Measurements from ENCODE around the gene PTPRE.

The PTPRE gene

DNA sequence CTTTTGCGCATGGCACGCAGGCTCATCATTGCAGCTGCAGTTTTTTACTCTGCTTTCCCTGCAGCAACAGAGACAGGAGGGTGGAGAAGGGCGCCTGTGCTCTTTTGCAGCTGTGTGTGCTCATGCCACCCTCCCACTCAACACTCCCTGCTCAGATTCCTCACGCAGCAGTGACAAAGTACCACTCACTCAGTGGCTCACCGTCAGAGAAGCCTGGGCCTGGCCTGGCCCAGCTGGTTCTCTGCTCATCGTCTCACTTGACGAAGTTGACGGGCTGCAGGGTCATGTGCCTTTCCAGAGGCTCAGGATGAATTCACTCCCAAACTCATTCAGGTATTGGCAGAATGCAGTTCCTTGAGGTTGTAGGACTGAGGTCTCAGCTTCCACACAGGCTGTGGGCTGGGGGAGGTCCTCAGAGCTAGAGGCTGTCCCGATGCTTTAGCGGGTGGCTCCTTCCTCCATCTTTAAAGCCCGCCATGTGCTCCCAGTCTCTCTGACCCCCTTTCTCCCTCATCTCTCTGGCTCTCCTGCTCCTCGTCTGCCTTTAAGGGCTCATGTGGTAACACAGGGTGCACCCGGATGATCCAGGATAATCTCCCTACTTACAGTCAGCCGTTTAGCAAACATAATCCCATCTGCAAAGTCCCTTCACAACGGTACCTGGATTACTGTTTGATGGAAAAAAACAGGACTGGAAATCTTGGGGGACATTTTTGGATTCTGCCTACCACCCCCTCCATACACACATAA, 25.8 kb downstream of the PTPRE start:
- no peak for DNase-seq

GRCh38 chr10:127933271-127933670, 26.4 kb downstream of the PTPRE start:
- DNase-seq = no peak

DNA sequence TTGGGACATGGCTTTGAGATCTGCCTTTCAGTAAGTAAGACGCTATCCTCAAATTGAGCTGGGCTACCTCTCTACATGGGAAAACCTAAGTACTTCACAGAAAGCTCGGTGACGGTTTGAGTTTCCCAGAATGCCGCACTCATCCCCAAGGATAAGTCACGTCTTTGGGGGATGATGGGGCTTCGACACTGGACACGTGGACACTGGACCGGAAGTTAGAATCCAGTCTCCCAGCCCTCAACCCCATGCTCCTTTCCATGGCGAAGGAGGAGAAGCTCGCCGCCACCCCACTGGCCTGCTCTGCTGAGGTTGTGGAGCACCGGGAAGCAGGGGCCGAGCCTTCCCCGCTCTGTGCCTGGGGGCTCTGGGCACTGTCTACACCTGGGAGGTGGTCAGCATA, 27.5 kb downstream of the PTPRE start:
- DNase-seq = no peak

GRCh38 chr10:127935071-127935561, 28.2 kb downstream of the PTPRE start:
- no peak for DNase-seq

DNA sequence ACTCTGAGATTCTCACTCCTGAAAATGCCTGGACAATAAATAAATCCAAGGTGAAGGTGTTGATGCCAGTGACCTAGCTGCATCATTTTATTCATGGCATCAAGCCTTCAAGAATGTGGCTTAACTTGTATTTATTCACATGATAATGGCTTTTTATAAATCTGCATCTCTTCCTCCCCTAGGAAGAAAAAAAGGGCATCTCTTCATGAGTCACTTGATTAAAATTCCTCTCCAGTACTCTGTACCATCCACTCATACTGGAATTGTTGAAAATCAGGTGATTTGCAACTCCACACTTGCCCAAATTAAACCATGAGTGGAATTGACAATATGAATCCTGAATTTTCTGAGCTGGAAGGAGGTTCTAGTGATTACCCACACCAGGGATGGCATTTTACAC, 30.2 kb downstream of the PTPRE start:
- DNase-seq = no peak

- DNase-seq = no peak
Observed at GRCh38 chr10:127937915-127938463, 31.1 kb downstream of the PTPRE start.

DNA sequence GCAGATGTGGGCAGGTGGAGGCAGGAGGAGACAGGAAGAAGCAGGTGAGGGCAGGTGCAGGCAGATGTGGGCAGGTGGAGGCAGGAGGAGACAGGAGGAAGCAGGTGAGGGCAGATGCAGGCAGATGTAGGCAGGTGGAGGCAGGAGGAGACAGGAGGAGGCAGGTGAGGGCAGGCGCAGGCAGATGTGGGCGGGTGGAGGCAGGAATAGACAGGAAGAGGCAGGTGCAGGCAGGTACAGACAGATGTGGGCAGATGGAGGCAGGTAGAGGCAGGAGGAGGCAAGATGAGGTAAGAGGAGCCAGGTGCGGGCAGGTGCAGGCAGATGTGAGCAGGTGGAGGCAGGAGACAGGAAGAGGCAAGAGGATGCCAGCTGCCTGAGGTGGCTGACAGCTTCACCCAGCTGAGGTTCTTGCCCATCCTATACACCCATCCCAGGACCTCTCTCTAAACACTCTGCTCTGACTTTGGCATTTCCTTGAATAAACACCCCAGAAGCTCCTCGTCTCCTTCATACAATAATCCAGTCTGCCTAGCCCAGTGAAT, 33.0 kb downstream of the PTPRE start:
- DNase-seq = no peak

GRCh38 chr10:127940866-127941640, 34.1 kb downstream of the PTPRE start:
- no peak for DNase-seq

DNA sequence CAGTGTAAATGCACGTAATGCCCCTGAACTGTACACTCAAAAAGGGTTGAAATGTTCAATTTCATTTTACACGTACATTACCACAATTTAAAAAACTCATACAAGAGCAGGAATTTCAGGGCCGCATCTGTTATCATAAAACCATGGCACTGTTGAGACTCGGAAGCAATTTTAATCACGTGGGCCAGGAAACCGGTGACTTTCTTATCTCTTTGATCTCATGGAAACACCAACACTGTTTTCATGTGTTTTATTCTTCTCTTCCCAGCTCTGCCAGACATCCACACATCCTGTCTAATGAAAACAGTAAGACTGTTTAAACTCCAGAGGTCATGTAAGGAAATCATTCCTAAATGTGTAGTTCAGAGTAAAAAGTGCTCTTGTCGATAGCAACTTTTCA, 35.9 kb downstream of the PTPRE start:
- no peak for DNase-seq

GRCh38 chr10:127943336-127943910, 36.5 kb downstream of the PTPRE start:
- DNase-seq = no peak

- DNase-seq = no peak
Observed at GRCh38 chr10:127944256-127944655, 37.4 kb downstream of the PTPRE start.

GRCh38 chr10:127945341-127945758, 38.4 kb downstream of the PTPRE start:
- no peak for DNase-seq

- DNase-seq = no peak
Observed at GRCh38 chr10:127945948-127946711, 39.2 kb downstream of the PTPRE start.

DNA sequence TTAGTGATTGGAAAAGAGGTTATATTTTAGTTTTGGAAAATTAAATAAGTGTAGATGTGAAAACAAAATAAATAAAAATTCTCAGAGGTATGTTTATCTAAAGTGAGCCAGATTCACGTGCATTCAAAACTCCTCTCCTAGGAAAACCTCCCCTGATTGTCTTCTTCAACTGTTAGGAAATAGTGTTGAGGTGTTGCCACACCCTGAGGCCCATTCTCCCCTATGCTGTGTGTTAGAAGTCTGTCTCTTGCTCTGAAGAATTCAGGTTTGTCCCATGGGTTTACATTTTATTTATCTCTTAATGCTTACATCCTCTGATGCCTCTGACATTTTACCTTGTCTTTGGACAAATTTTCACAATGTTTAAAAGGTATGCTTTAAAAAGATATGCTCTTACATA, 40.3 kb downstream of the PTPRE start:
- no peak for DNase-seq

- DNase-seq = no peak
Observed at GRCh38 chr10:127948791-127949190, 41.9 kb downstream of the PTPRE start.

GRCh38 chr10:127949831-127950230, 42.9 kb downstream of the PTPRE start:
- no peak for DNase-seq

DNA sequence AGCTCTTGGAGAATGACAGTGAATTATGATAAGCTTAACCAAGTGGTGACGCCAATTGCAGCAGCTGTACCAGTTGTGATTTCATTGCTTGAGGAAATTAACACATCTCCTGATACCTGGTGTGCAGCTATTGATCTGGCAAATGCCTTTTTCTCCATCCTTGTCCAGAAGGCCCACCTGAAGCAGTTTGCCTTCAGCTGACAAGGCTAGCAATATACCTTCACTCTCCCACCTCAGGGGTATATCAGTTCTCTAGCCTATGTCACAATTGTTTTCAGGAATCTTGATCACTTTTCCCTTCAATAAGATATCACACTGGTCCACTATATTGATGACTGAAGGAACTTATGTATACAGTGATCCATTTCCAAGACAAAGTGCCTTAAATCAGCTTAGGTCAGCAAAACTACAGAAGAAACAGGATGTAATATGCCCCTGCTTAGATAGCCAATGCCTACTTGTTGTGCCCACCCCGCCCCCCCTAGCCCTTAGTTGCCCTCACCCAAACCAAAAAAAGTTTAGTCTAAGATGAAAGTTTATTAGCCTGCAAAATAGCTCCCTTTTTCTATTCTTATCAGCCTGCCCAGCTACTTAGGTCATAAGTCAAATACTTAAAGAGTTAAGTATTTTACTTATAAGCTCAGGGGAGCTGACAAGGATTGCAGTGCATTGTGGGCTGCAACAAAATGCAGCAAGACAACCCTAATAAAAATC, 45.1 kb downstream of the PTPRE start:
- no peak for DNase-seq

- no peak for DNase-seq
Observed at GRCh38 chr10:127952575-127952869, 45.6 kb downstream of the PTPRE start.

DNA sequence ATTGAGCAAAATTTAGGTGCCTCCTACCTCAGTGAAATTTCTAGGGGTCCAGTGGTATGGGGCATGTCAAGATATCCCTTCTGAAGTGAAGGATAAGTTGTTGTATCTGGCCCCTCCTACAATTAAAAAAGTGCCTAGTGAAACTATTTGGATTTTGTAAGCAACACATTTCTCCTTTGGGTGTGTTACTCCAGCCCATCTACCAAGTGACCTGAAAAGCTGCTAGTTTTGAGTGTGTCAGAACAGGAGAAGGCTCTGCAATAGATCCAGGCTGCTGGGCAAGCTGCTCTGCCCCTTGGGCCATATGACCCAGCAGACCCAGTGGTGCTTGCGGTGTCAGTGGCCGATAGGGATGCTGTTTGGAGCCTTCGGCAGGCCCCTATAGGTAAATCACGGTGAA, 46.0 kb downstream of the PTPRE start:
- DNase-seq = no peak

- no peak for DNase-seq
Observed at GRCh38 chr10:127953876-127954275, 47.0 kb downstream of the PTPRE start.

DNA sequence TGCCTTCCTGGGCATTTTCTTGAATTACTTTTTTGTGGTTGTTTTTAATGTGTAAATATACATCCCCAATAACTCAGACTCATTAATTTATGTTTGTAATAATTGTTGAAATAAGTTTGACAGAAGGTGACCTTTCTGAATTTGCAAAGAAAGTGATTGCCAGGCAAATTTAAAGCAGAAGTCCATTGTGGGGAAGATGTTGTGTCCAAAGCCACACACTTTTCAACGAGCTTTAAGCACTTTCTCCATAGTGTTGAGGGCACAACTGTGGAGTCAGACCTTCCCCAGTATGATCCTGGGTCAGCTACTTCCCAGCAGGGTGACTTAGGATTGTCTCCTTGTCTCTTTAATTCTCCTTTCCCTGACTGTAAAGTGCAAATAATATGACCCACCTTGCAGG, 52.5 kb downstream of the PTPRE start:
- DNase-seq = no peak

- no peak for DNase-seq
Observed at GRCh38 chr10:127961071-127961470, 54.2 kb downstream of the PTPRE start.
